Measurements from ENCODE around the gene RSRP1. TPM values are rescaled to one million over a fixed set of nuclear protein-coding genes. Genes with fewer than 3 reads are reported as not detected.

RSRP1 gene
- total and polyA plus RNA-seq, 2 of the 13 experiments (the other 11 are each of a cell fraction or from before 2014, with no cell fraction given): 43.9 to 52.8 TPM

GRCh38 chr1:25247829-25248754, 838 bp upstream of the RSRP1 start (continued):
- TF ChIP-seq, protein P1, sequence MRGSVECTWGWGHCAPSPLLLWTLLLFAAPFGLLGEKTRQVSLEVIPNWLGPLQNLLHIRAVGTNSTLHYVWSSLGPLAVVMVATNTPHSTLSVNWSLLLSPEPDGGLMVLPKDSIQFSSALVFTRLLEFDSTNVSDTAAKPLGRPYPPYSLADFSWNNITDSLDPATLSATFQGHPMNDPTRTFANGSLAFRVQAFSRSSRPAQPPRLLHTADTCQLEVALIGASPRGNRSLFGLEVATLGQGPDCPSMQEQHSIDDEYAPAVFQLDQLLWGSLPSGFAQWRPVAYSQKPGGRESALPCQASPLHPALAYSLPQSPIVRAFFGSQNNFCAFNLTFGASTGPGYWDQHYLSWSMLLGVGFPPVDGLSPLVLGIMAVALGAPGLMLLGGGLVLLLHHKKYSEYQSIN (CRISPR knock-in tag; IDR thresholded peaks at IDR 0.05; ENCODE audit: borderline replicate concordance): no peak
- TF ChIP-seq, protein P2, sequence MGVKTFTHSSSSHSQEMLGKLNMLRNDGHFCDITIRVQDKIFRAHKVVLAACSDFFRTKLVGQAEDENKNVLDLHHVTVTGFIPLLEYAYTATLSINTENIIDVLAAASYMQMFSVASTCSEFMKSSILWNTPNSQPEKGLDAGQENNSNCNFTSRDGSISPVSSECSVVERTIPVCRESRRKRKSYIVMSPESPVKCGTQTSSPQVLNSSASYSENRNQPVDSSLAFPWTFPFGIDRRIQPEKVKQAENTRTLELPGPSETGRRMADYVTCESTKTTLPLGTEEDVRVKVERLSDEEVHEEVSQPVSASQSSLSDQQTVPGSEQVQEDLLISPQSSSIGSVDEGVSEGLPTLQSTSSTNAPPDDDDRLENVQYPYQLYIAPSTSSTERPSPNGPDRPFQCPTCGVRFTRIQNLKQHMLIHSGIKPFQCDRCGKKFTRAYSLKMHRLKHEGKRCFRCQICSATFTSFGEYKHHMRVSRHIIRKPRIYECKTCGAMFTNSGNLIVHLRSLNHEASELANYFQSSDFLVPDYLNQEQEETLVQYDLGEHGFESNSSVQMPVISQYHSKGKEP (CRISPR knock-in tag; IDR thresholded peaks at IDR 0.05): no peak
- TF ChIP-seq ZNF367 (CRISPR knock-in tag; IDR thresholded peaks at IDR 0.05; ENCODE audit: borderline replicate concordance) (no peak), CHD2 (IDR thresholded peaks at IDR 0.05; ENCODE audit: low read depth, low read length) (no peak), MZF1 (CRISPR knock-in tag; IDR thresholded peaks at IDR 0.05; ENCODE audit: borderline replicate concordance) (no peak), CREB3 (CRISPR knock-in tag; IDR thresholded peaks at IDR 0.05) (no peak), BCL6 (CRISPR knock-in tag; IDR thresholded peaks at IDR 0.05) (no peak), ZNF598 (CRISPR knock-in tag; IDR thresholded peaks at IDR 0.05; ENCODE audit: borderline replicate concordance) (no peak), CEBPZ (IDR thresholded peaks at IDR 0.05; ENCODE audit: low read length) (no peak)
- TF ChIP-seq, protein P3, sequence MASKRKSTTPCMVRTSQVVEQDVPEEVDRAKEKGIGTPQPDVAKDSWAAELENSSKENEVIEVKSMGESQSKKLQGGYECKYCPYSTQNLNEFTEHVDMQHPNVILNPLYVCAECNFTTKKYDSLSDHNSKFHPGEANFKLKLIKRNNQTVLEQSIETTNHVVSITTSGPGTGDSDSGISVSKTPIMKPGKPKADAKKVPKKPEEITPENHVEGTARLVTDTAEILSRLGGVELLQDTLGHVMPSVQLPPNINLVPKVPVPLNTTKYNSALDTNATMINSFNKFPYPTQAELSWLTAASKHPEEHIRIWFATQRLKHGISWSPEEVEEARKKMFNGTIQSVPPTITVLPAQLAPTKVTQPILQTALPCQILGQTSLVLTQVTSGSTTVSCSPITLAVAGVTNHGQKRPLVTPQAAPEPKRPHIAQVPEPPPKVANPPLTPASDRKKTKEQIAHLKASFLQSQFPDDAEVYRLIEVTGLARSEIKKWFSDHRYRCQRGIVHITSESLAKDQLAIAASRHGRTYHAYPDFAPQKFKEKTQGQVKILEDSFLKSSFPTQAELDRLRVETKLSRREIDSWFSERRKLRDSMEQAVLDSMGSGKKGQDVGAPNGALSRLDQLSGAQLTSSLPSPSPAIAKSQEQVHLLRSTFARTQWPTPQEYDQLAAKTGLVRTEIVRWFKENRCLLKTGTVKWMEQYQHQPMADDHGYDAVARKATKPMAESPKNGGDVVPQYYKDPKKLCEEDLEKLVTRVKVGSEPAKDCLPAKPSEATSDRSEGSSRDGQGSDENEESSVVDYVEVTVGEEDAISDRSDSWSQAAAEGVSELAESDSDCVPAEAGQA (IDR thresholded peaks at IDR 0.05; ENCODE audit: low read depth): no peak
- TF ChIP-seq, protein P3 (CRISPR knock-in tag; IDR thresholded peaks at IDR 0.05; ENCODE audit: borderline replicate concordance): no peak
- TF ChIP-seq, protein P4, sequence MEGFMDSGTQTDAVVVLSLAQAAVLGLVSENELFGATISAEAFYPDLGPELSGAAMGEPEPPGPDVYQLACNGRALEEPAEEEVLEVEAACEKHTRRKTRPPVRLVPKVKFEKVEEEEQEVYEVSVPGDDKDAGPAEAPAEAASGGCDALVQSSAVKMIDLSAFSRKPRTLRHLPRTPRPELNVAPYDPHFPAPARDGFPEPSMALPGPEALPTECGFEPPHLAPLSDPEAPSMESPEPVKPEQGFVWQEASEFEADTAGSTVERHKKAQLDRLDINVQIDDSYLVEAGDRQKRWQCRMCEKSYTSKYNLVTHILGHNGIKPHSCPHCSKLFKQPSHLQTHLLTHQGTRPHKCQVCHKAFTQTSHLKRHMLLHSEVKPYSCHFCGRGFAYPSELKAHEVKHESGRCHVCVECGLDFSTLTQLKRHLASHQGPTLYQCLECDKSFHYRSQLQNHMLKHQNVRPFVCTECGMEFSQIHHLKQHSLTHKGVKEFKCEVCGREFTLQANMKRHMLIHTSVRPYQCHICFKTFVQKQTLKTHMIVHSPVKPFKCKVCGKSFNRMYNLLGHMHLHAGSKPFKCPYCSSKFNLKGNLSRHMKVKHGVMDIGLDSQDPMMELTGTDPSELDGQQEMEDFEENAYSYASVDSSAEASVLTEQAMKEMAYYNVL (CRISPR knock-in tag; IDR thresholded peaks at IDR 0.05; ENCODE audit: borderline replicate concordance): no peak
